K562 (cell line): ENCODE data around the gene MDFIC. TPM values are rescaled to one million over a fixed set of nuclear protein-coding genes. Genes with fewer than 3 reads are reported as not detected.

Experiments
- ATAC-seq: fragments of 200-7000 bp; cut with Tn5 transposase; 3 replicates; pipeline ENCODE4 v1.9.1; 2020; ENCODE audit warnings: moderate library complexity
- BruUV-seq: library from RNA; stranded (reverse); fragments of 400-500 nt; replicated peaks from 2 replicates; lab custom pipeline; 2021; lab: Mats Ljungman, UMichigan
- CTCF ChIA-PET: fragments of 300-600 bp; formaldehyde crosslinking; extraction: SDS; loops from one replicate; lab custom pipeline; 2021; ENCODE audit warnings: low intra/inter-chr PET ratio; lab: Yijun Ruan, JAX
- POLR2A ChIA-PET: fragments of 300-600, 350-650 bp; sonication (Branson Sonifier 250); formaldehyde crosslinking; extraction: SDS; loops from one replicate; lab custom pipeline; 2021; ENCODE audit warnings: antibody characterized with exemption, inconsistent platforms; lab: Yijun Ruan, JAX
- DNase-seq, 4 experiments: peaks; one replicate each; pipeline versions ENCODE4 v3.0.0 to v3.0.0-alpha.2; 2011 to 2018; ENCODE audit warnings: low spot score in 3 of 4, mixed read lengths in 3 of 4; ENCODE audit errors: extremely low read depth in 1 of 4
- FAIRE-seq: peaks from 2 replicates; lab custom pipeline; 2011; peaks lifted over from hg19 to GRCh38; lab: Jason Lieb, UNC
- H2AFZ ChIP-seq: 2 replicates; pipeline ENCODE4 v1.6.0; 2011; ENCODE audit warnings: low read depth, low read length, control low read depth, inconsistent platforms
- H3K27ac ChIP-seq: fragments of 200-600 bp; 3 replicates; pipeline ENCODE4 v1.8.0; 2011; ENCODE audit warnings: low read depth, mild to moderate bottlenecking, control low read depth, inconsistent platforms, low read length, moderate library complexity, mixed read lengths; ENCODE audit errors: extremely low read depth
- H3K27me3 ChIP-seq, 2 experiments: fragments of 300-600 bp in 1 of 2; 2 replicates in 1 of 2; 3 replicates in 1 of 2; pipeline versions ENCODE4 v1.6.0 to v1.8.0; 2011; ENCODE audit warnings: inconsistent platforms in 2 of 2, low read length in 2 of 2, mild to moderate bottlenecking in 1 of 2, mixed read lengths in 1 of 2, moderate library complexity in 1 of 2; ENCODE audit not compliant: control insufficient read depth in 2 of 2, insufficient read depth in 2 of 2
- H3K36me3 ChIP-seq: fragments of 300-600 bp; 3 replicates; pipeline ENCODE4 v1.8.0; 2011; ENCODE audit warnings: mild to moderate bottlenecking, low read length, inconsistent platforms; ENCODE audit not compliant: control insufficient read depth, insufficient read depth
- H3K4me1 ChIP-seq, 2 experiments: fragments of 200-600 bp in 1 of 2; replicated peaks in 1 of 2; 2 replicates in 1 of 2; 3 replicates in 1 of 2; pipeline versions ENCODE4 v1.5.1 to v1.8.0; 2011; ENCODE audit warnings: inconsistent platforms in 2 of 2, low read length in 2 of 2, mild to moderate bottlenecking in 1 of 2, mixed read lengths in 1 of 2, moderate library complexity in 1 of 2; ENCODE audit not compliant: control insufficient read depth in 2 of 2, insufficient read depth in 2 of 2
- H3K4me2 ChIP-seq: 2 replicates; pipeline ENCODE4 v1.6.1; 2011; ENCODE audit warnings: low read length, control low read depth, inconsistent platforms, mixed read lengths; ENCODE audit not compliant: insufficient read depth
- H3K4me3 ChIP-seq: fragments of 200-600 bp; sonication (generic), shearing (Covaris generic); 2 replicates; pipeline ENCODE4 v1.5.1; 2016; ENCODE audit warnings: control low read depth, inconsistent platforms
- H3K79me2 ChIP-seq: fragments of 200-600 bp; 3 replicates; pipeline ENCODE4 v1.8.0; 2011; ENCODE audit warnings: low read length, inconsistent platforms; ENCODE audit not compliant: control insufficient read depth, insufficient read depth
- H3K9ac ChIP-seq, 2 experiments: 2 replicates each; pipeline versions ENCODE4 v1.6.0 to v1.6.1; 2011; ENCODE audit warnings: low read depth in 2 of 2, low read length in 2 of 2, control low read depth in 1 of 2, inconsistent platforms in 1 of 2, mild to moderate bottlenecking in 1 of 2, mixed read lengths in 1 of 2; ENCODE audit not compliant: insufficient read depth in 1 of 2
- H3K9me1 ChIP-seq: one replicate; pipeline ENCODE4 v1.6.0; 2011; ENCODE audit warnings: inconsistent platforms, mild to moderate bottlenecking, low read length, moderate library complexity; ENCODE audit not compliant: control insufficient read depth, insufficient read depth
- H3K9me3 ChIP-seq: replicated peaks from 2 replicates; pipeline ENCODE4 v1.5.1; 2011; ENCODE audit warnings: low read depth, low read length, inconsistent platforms; ENCODE audit not compliant: control insufficient read depth, insufficient read depth
- H4K20me1 ChIP-seq: replicated peaks from 2 replicates; pipeline ENCODE4 v1.6.1; 2011; ENCODE audit warnings: low read length, inconsistent platforms, mixed read lengths; ENCODE audit not compliant: control insufficient read depth, insufficient read depth
- GTF3C2 ChIP-seq: IDR thresholded peaks from 3 replicates; pipeline ENCODE4 v1.6.1; 2011; ENCODE audit warnings: borderline replicate concordance, mild to moderate bottlenecking, moderate library complexity; ENCODE audit not compliant: insufficient read length; ENCODE audit errors: extremely low read depth
- RBM14 ChIP-seq: fragments of 200-400 bp; formaldehyde crosslinking; IDR thresholded peaks from 2 replicates; pipeline ENCODE4 v1.6.1; 2018; ENCODE audit warnings: low read depth, mild to moderate bottlenecking, low read length, moderate library complexity, borderline replicate concordance; ENCODE audit not compliant: insufficient read depth
- ZFPM2 ChIP-seq: fragments of 250-450 bp; sonication (Bioruptor Pico); IDR thresholded peaks from 2 replicates; pipeline ENCODE4 v1.5.1; 2022; ENCODE audit warnings: mild to moderate bottlenecking
- ZNF778 ChIP-seq: fragments of 450-650 bp; formaldehyde crosslinking; IDR thresholded peaks from 2 replicates; pipeline ENCODE4 v1.4.0; 2020; ENCODE audit warnings: mild to moderate bottlenecking, moderate library complexity
- WGBS: fragments of 100-300 bp; shearing (Covaris generic); methylation state at CpG from one replicate; pipeline ENCODE4 v1.1.6; 2016; ENCODE audit warnings: low coverage, mixed read lengths; ENCODE audit not compliant: insufficient coverage; ENCODE audit errors: missing lambda C conversion rate; 5-methylcytosine and 5-hydroxymethylcytosine counted together
- in situ Hi-C: fragments of 300-500 bp; cut with MboI; formaldehyde crosslinking; loops from 4 replicates; pipeline ENCODE4 v1.15.0; 2018; ENCODE audit warnings: inconsistent platforms, mixed read lengths
- intact Hi-C: fragments of 100-400 bp; cut with micrococcal nuclease; formaldehyde crosslinking; loops from 2 replicates; pipeline ENCODE4 v1.14.2; 2022
- polyA plus RNA-seq, 8 experiments: library from polyadenylated mRNA; depleted of rRNA in 4 of 8; stranded (reverse) in 5 of 8; unstranded in 3 of 8; fragments of >200 nt; fragmentation: Nextera tagmentation in 2 of 8; fragmentation: Illumina TruSeq in 1 of 8; extraction: Ambion mirVana in 2 of 8; extraction: Trizol in 1 of 8; gene quantifications; 2 replicates each; pipeline versions ENCODE4 v1.2.1 to v1.2.3, GENCODE V29; 2011 to 2014; ENCODE audit warnings: inconsistent platforms in 1 of 8, missing spikeins in 1 of 8
- total RNA-seq, 7 experiments: library from RNA; depleted of rRNA in 6 of 7; stranded (reverse); fragments of >200 nt in 6 of 7; fragmentation: Illumina TruSeq in 2 of 7; extraction: Trizol in 2 of 7; gene quantifications; 2 replicates each; pipeline versions ENCODE4 v1.2.1 to v1.2.3, GENCODE V29; 2011 to 2021; ENCODE audit warnings: low replicate concordance in 1 of 7

The MDFIC gene
- total and polyA plus RNA-seq, 9 of the 15 experiments (the other 6 are each of a cell fraction or from before 2014, with no cell fraction given) = 0.13 to 0.24 TPM; not detected in 7

- Histone ChIP-seq H3K79me2 (no peaks in the 10 kb centered on the region), H3K4me3 (no peak overlapping the region), H3K27me3 (no peaks in the 10 kb centered on the region), H3K9me1 (no peaks in the 10 kb centered on the region)
- TF ChIP-seq ZFPM2 (CRISPR knock-in tag) (no peak), ZNF778 (CRISPR knock-in tag) (no peak), RBM14 (no peak), GTF3C2 (no peak)
- TF ChIP-seq, all 486 proteins: peak for 0
- ChIA-PET POLR2A (interaction anchor here (0.6 kb wide), 1 partner anchor 14 kb away, joined by 3 read pairs; no protein-coding TSS in a partner anchor), CTCF (no interaction called here)
- no TSS peak for BruUV-seq
- Histone ChIP-seq H3K9ac (no peak overlapping the region), H4K20me1 (no peaks in the 10 kb centered on the region), H2AFZ (no peak overlapping the region), H3K36me3 (no peaks in the 10 kb centered on the region), H3K9me3 (no peaks in the 10 kb centered on the region), H3K27ac (no peak overlapping the region), H3K4me2 (no peak overlapping the region), H3K4me1 (no peaks in the 10 kb centered on the region)
- in situ Hi-C loops (no loop called here), intact Hi-C loops (no loop called here)
- ATAC-seq (no peak), DNase-seq (no peak), FAIRE-seq (no peak)
- 0% methylated on average over 3 of the region's 3 CpGs for WGBS
Measured at GRCh38 chr7:115009139-115009538, 87.2 kb downstream of the MDFIC start.
